Panc1 (cell line): ENCODE measurements around the gene CFAP20DC. TPM values are rescaled to one million over a fixed set of nuclear protein-coding genes. Genes with fewer than 3 reads are reported as not detected.

ENCODE experiments used
- ATAC-seq: fragments of 200-7000 bp; cut with Tn5 transposase; 2 replicates; pipeline ENCODE4 v1.9.1; 2020; ENCODE audit warnings: mild to moderate bottlenecking, moderate library complexity
- BruUV-seq: library from RNA; stranded (reverse); fragments of 400-500 nt; replicated peaks from 2 replicates; lab custom pipeline; 2021; lab: Mats Ljungman, UMichigan
- CTCF ChIA-PET: fragments of 300-600 bp; sonication (Branson Sonifier 250); formaldehyde crosslinking; loops from one replicate; lab custom pipeline; 2022; ENCODE audit warnings: antibody characterized with exemption; lab: Charles Lee
- POLR2A ChIA-PET: fragments of 300-600 bp; sonication (Branson Sonifier 250); formaldehyde crosslinking; loops from one replicate; lab custom pipeline; 2022; ENCODE audit warnings: antibody characterized with exemption; lab: Charles Lee
- DNase-seq: peaks from one replicate; pipeline ENCODE4 v3.0.0-alpha.2; 2010; ENCODE audit warnings: low read depth, low spot score
- H3K27ac ChIP-seq: 2 replicates; pipeline ENCODE4 v1.5.1; 2011; ENCODE audit warnings: mild to moderate bottlenecking, low read length, inconsistent platforms
- H3K27me3 ChIP-seq: fragments of 200-500 bp; sonication (Bioruptor generic); 2 replicates; pipeline ENCODE4 v1.6.0; 2014; ENCODE audit warnings: low read length, inconsistent platforms; ENCODE audit not compliant: control insufficient read depth, insufficient read depth
- H3K36me3 ChIP-seq: fragments of 200-500 bp; sonication (Bioruptor generic); 2 replicates; pipeline ENCODE4 v1.5.1; 2014; ENCODE audit warnings: inconsistent platforms, mild to moderate bottlenecking, low read length, moderate library complexity; ENCODE audit not compliant: control insufficient read depth, insufficient read depth
- H3K4me1 ChIP-seq: 2 replicates; pipeline ENCODE4 v1.5.1; 2011; ENCODE audit warnings: inconsistent platforms, mild to moderate bottlenecking, low read length, moderate library complexity; ENCODE audit not compliant: control insufficient read depth, insufficient read depth
- H3K4me3 ChIP-seq, 2 experiments: 2 replicates each; pipeline ENCODE4 v1.5.1; 2011 to 2012; ENCODE audit warnings: low read depth in 2 of 2, low read length in 2 of 2, mild to moderate bottlenecking in 2 of 2, inconsistent platforms in 1 of 2, moderate library complexity in 1 of 2
- H3K9me3 ChIP-seq: fragments of 200-500 bp; sonication (Bioruptor generic); 2 replicates; pipeline ENCODE4 v1.5.1; 2014; ENCODE audit warnings: low read depth, mild to moderate bottlenecking, inconsistent platforms, low read length, moderate library complexity; ENCODE audit not compliant: control insufficient read depth, insufficient read depth
- POLR2AphosphoS5 ChIP-seq: IDR thresholded peaks from 2 replicates; pipeline ENCODE4 v1.6.1; 2012; ENCODE audit warnings: mild to moderate bottlenecking, low read depth, low read length, moderate library complexity
- SIN3A ChIP-seq: IDR thresholded peaks from 2 replicates; pipeline ENCODE4 v1.6.1; 2012; ENCODE audit warnings: low read depth, mild to moderate bottlenecking, low read length, moderate library complexity, borderline replicate concordance; ENCODE audit not compliant: insufficient read depth
- TCF7L2 ChIP-seq: IDR thresholded peaks from 2 replicates; pipeline ENCODE4 v1.6.1; 2011; ENCODE audit warnings: mild to moderate bottlenecking, low read depth, low read length, inconsistent platforms
- in situ Hi-C: cut with HindIII; loops from 2 replicates; pipeline ENCODE4 v1.10.0; 2016; ENCODE audit warnings: low sequenced_read_pairs, low pct_unique_long_range_greater_than_20kb
- intact Hi-C: fragments of 100-400 bp; cut with micrococcal nuclease; formaldehyde crosslinking; loops from one replicate; pipeline ENCODE4 v1.10.0; 2022; ENCODE audit not compliant: unreplicated experiment
- total RNA-seq: library from RNA; stranded (reverse); gene quantifications from one replicate; pipeline ENCODE4 v1.2.1, GENCODE V29; 2021; ENCODE audit not compliant: unreplicated experiment
- TF ChIP-seq, protein P1 (sequence below): fragments of 450-650 bp; IDR thresholded peaks from 2 replicates; pipeline ENCODE4 v1.5.1; 2017; ENCODE audit warnings: mild to moderate bottlenecking
- TF ChIP-seq, protein P2 (sequence below), 2 experiments: IDR thresholded peaks; 2 replicates each; pipeline ENCODE4 v1.6.1; 2011 to 2012; ENCODE audit warnings: low read depth in 2 of 2, control low read depth in 1 of 2, low read length in 1 of 2, mild to moderate bottlenecking in 1 of 2, moderate library complexity in 1 of 2; ENCODE audit not compliant: insufficient read depth in 1 of 2

CFAP20DC gene
- total RNA-seq, 1 experiment from 2014 or later: 4.0 TPM

DNA sequence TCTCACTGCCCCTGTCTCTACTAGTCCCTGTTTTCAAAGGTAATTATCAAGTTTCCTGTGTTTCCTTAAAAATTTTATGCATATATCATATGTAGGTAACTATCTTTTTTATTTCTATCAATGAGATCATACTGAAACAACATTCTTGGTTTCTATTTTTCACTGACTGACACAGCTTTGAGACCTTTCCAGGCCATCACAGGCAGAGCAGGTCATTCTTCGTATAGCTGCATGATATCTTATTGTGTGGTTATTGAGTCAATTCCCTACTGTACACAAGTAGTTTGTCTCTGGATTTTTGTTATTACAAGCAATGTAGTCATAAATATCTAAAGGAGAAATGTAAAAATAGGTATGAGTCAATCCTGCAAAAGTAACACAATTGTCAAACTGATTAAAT is 169.6 kb downstream of the CFAP20DC start:
- no peaks in the 10 kb centered on the region for H3K36me3 ChIP-seq
- TF ChIP-seq, protein P1, sequence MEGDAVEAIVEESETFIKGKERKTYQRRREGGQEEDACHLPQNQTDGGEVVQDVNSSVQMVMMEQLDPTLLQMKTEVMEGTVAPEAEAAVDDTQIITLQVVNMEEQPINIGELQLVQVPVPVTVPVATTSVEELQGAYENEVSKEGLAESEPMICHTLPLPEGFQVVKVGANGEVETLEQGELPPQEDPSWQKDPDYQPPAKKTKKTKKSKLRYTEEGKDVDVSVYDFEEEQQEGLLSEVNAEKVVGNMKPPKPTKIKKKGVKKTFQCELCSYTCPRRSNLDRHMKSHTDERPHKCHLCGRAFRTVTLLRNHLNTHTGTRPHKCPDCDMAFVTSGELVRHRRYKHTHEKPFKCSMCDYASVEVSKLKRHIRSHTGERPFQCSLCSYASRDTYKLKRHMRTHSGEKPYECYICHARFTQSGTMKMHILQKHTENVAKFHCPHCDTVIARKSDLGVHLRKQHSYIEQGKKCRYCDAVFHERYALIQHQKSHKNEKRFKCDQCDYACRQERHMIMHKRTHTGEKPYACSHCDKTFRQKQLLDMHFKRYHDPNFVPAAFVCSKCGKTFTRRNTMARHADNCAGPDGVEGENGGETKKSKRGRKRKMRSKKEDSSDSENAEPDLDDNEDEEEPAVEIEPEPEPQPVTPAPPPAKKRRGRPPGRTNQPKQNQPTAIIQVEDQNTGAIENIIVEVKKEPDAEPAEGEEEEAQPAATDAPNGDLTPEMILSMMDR: no peak
- TF ChIP-seq, protein P2, sequence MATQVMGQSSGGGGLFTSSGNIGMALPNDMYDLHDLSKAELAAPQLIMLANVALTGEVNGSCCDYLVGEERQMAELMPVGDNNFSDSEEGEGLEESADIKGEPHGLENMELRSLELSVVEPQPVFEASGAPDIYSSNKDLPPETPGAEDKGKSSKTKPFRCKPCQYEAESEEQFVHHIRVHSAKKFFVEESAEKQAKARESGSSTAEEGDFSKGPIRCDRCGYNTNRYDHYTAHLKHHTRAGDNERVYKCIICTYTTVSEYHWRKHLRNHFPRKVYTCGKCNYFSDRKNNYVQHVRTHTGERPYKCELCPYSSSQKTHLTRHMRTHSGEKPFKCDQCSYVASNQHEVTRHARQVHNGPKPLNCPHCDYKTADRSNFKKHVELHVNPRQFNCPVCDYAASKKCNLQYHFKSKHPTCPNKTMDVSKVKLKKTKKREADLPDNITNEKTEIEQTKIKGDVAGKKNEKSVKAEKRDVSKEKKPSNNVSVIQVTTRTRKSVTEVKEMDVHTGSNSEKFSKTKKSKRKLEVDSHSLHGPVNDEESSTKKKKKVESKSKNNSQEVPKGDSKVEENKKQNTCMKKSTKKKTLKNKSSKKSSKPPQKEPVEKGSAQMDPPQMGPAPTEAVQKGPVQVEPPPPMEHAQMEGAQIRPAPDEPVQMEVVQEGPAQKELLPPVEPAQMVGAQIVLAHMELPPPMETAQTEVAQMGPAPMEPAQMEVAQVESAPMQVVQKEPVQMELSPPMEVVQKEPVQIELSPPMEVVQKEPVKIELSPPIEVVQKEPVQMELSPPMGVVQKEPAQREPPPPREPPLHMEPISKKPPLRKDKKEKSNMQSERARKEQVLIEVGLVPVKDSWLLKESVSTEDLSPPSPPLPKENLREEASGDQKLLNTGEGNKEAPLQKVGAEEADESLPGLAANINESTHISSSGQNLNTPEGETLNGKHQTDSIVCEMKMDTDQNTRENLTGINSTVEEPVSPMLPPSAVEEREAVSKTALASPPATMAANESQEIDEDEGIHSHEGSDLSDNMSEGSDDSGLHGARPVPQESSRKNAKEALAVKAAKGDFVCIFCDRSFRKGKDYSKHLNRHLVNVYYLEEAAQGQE (IDR thresholded peaks at IDR 0.05; ENCODE audit: insufficient read depth in 1 of 2, low read depth in 2 of 2, low read length in 1 of 2): no peak
- TF ChIP-seq SIN3A: no peak
- no peak for TF ChIP-seq TCF7L2
- no peak for TF ChIP-seq POLR2AphosphoS5
- no peaks in the 10 kb centered on the region for H3K27me3 ChIP-seq
- no peaks in the 10 kb centered on the region for H3K4me1 ChIP-seq
- ChIA-PET POLR2A (no interaction called here), CTCF (no interaction called here)
- ATAC-seq (no peak), DNase-seq (no peak)
- no peaks in the 10 kb centered on the region for H3K9me3 ChIP-seq
- in situ Hi-C loops (no loop called here), intact Hi-C loops (no loop called here)
- no peak overlapping the region for H3K27ac ChIP-seq
- H3K4me3 ChIP-seq: no peak overlapping the region
- BruUV-seq: no TSS peak

DNA sequence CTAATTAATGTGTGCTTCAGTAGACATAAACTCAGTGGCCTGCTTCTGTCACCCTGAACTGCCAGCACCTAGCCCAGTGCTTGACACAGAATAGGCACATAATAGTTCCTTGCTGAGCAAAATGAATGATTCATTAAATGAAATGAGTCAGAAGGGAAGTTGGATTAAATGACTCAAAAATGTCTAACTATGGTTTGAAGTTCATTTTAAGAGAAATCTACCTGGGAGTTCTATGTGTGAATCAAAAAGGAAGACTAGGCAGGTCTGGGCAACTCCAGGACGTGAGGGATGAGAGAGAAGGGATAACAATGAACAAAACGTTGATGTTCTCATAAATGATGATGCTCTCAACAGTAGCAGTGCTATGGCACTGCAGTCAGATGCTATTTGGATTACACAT is 175.0 kb downstream of the CFAP20DC start:
- Histone ChIP-seq H3K36me3 (no peaks in the 10 kb centered on the region), H3K27me3 (no peaks in the 10 kb centered on the region), H3K9me3 (no peaks in the 10 kb centered on the region), H3K27ac (no peak overlapping the region), H3K4me3 (no peak overlapping the region), H3K4me1 (no peaks in the 10 kb centered on the region)
- DNase-seq (peak; percentile 7), ATAC-seq (no peak)
- CTCF ChIA-PET: no interaction called here
- no TSS peak for BruUV-seq
- TF ChIP-seq TCF7L2: no peak
- TF ChIP-seq SIN3A: no peak
- TF ChIP-seq, protein P2 (IDR thresholded peaks at IDR 0.05; ENCODE audit: insufficient read depth in 1 of 2, low read depth in 2 of 2, low read length in 1 of 2): no peak
- TF ChIP-seq, protein P1: no peak
- TF ChIP-seq POLR2AphosphoS5: no peak
- in situ Hi-C loops (no loop called here), intact Hi-C loops (no loop called here)
- POLR2A ChIA-PET: interaction anchor here (0.6 kb wide), 1 partner anchor 918 kb away, joined by 3 read pairs; no protein-coding TSS in a partner anchor
